ENCODE measurements around the gene TMEM43.

Gene TMEM43

GRCh38 chr3:14125193-14126016 lies 553 bp downstream of the TMEM43 start:
- Histone ChIP-seq H3K27ac (replicated peaks) (peak overlapping the region; percentile 89), H3K4me3 (replicated peaks; ENCODE audit: insufficient read depth, low read length) (peak overlapping the region; percentile 94), H3K27me3 (ENCODE audit: insufficient read depth, poor library complexity, severe bottlenecking) (no peaks in the 10 kb centered on the region)
- TF ChIP-seq CTCF (IDR thresholded peaks at IDR 0.05; ENCODE audit: insufficient read depth, low read length) (no peak), REST (IDR thresholded peaks at IDR 0.05; ENCODE audit: insufficient replicate concordance, low read depth) (peak; percentile 93)
- DNase-seq (ENCODE audit: low read depth in 1 of 2, low spot score in 1 of 2) = peak; percentile 58 to 62

GRCh38 chr3:14126017-14126886 lies 1.4 kb downstream of the TMEM43 start:
- Histone ChIP-seq H3K27me3 (ENCODE audit: insufficient read depth, poor library complexity, severe bottlenecking) (no peaks in the 10 kb centered on the region), H3K27ac (replicated peaks) (peak overlapping the region; percentile 89), H3K4me3 (replicated peaks; ENCODE audit: insufficient read depth, low read length) (peak overlapping the region; percentile 94)
- DNase-seq (ENCODE audit: low read depth in 1 of 2, low spot score in 1 of 2) = peak in 1 of 2 experiments; percentile 52
- TF ChIP-seq CTCF (IDR thresholded peaks at IDR 0.05; ENCODE audit: insufficient read depth, low read length) (no peak), SPI1 (IDR thresholded peaks at IDR 0.05; ENCODE audit: borderline replicate concordance, low read depth) (peak; percentile 29; the same call in 1 of the 2 replicates)

- peak overlapping the region; percentile 94 for H3K4me3 ChIP-seq (replicated peaks; ENCODE audit: insufficient read depth, low read length)
- H3K27ac ChIP-seq (replicated peaks) = no peak overlapping the region
- no peak for DNase-seq (ENCODE audit: low read depth in 1 of 2, low spot score in 1 of 2)
- no peak for TF ChIP-seq REST (IDR thresholded peaks at IDR 0.05; ENCODE audit: insufficient replicate concordance, low read depth)
- TF ChIP-seq GABPA (IDR thresholded peaks at IDR 0.05; ENCODE audit: low read depth) = no peak
- TF ChIP-seq SPI1 (IDR thresholded peaks at IDR 0.05; ENCODE audit: borderline replicate concordance, low read depth) = no peak
- no peak for TF ChIP-seq CTCF (IDR thresholded peaks at IDR 0.05; ENCODE audit: insufficient read depth, low read length)
- no peak for TF ChIP-seq POLR2AphosphoS5 (IDR thresholded peaks at IDR 0.05; ENCODE audit: low read depth)
- no peaks in the 10 kb centered on the region for H3K27me3 ChIP-seq (ENCODE audit: insufficient read depth, poor library complexity, severe bottlenecking)
Observed at GRCh38 chr3:14126887-14127505, 2.1 kb downstream of the TMEM43 start.

All from HL-60 (cell line).